ENCODE measurements around the gene SLC38A3. TPM values are rescaled to one million over a fixed set of nuclear protein-coding genes. Genes with fewer than 3 reads are reported as not detected.

SLC38A3 gene
- total and polyA plus RNA-seq, 2 donors from 2014 or later: 1.6 to 4.2 TPM

DNA sequence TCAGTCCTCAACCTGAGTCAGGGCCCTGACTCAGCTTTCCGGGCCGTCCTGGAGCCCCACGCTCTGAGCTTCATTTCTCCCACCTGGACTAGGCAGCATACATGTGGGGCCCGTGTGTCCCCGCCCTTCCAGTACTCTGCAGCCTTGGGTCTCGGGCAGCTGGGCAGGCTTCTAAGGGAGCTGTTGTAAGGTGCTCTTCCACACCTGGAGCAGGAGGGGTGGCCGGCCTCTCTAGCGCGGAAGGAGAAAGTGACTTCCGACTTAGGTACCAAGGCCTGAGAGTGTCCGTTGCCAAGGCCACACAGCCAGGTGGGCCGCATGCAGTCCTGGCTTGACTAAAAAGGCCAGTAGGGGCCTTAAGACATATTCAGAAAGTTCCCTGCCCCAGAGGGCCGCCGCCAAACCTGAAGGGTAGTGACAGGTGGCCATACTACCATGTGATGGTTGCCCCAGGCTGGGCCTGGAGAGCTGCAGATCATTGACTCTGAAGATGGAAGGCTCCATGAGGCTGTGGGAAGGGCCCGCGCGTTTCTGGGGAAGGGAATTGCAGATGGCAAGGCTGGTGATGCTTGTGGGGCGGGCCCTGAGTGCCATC is 54.5 kb downstream of the SLC38A3 start:
- Histone ChIP-seq H3K27me3 (ENCODE audit: control insufficient read depth, insufficient read depth, low read length) (no peaks in the 10 kb centered on the region), H3K9ac (ENCODE audit: low read length in 3 of 3) (peak overlapping the region in 1 of 3 donors; percentile 71), H3K27ac (ENCODE audit: low read depth in 2 of 2, low read length in 2 of 2) (peak overlapping the region; percentile 92), H3K36me3 (ENCODE audit: control insufficient read depth in 2 of 3, insufficient read depth in 3 of 3, low read length in 3 of 3) (peaks cover 4 to 21% (median 13%) of the 10 kb centered on the region in 3 donors), H3K4me1 (ENCODE audit: control insufficient read depth in 2 of 3, insufficient read depth in 2 of 3, low read depth in 1 of 3, low read length in 3 of 3) (peaks cover 0 to 24% (median 0%) of the 10 kb centered on the region in 3 donors), H3K9me3 (ENCODE audit: control insufficient read depth in 2 of 3, insufficient read depth in 1 of 3, low read length in 3 of 3) (no peaks in the 10 kb centered on the region), H3K4me3 (ENCODE audit: low read length in 3 of 3) (no peak overlapping the region)
- FAIRE-seq (no peak), DNase-seq (peak in 1 of 5 donors; percentile 36)
- TF ChIP-seq, protein P1, sequence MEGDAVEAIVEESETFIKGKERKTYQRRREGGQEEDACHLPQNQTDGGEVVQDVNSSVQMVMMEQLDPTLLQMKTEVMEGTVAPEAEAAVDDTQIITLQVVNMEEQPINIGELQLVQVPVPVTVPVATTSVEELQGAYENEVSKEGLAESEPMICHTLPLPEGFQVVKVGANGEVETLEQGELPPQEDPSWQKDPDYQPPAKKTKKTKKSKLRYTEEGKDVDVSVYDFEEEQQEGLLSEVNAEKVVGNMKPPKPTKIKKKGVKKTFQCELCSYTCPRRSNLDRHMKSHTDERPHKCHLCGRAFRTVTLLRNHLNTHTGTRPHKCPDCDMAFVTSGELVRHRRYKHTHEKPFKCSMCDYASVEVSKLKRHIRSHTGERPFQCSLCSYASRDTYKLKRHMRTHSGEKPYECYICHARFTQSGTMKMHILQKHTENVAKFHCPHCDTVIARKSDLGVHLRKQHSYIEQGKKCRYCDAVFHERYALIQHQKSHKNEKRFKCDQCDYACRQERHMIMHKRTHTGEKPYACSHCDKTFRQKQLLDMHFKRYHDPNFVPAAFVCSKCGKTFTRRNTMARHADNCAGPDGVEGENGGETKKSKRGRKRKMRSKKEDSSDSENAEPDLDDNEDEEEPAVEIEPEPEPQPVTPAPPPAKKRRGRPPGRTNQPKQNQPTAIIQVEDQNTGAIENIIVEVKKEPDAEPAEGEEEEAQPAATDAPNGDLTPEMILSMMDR (IDR thresholded peaks at IDR 0.05; ENCODE audit: borderline replicate concordance, extremely low read depth, insufficient read depth): no peak
- intact Hi-C loops (cut with DNase I): no loop called here

DNA sequence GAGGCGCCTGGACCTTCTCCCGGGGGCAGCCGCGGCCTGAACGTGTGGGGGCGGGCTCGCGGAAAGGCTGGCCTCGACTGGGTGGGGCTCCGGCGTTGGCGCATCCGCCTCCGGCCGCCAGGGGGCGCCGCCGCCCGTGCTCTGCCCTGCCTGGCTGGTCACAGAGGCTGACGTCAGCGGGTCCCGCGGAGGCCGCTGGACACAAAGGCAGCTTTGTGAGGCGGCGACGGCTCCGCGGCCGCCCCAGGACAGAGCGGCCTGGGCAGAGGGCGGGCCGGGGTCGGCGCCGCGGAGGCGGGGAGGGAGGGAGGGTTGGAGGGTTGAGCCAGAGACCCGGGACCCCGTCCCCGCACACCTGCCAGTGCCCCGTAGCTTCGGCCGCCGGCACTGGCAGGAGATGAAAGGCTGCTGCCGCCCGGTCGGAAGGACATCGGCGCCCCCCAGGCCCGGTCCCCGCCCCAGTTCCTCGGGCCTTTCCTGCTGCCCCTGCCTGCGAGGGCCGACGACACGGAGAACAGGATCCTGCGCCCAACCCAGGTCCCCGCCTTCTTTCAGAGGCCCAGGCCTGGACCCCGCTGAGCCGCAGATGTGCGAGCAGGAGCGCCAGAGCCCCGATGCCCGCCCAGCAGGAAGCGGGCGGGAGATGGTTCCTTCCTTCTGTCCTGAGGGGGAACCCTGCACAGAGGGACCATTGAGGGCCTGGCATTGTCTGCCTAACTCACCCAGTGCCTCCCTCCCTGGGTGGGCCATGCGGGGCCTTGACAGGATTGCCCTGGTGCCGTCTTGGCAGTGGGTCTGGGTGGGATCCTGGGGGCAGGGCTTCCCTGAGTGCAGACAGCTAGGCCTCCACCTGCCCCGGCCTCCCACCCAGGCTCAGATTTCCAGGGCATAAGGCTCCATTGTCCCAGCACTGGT is 55.2 kb downstream of the SLC38A3 start:
- Histone ChIP-seq H3K9me3 (ENCODE audit: control insufficient read depth in 2 of 3, insufficient read depth in 1 of 3, low read length in 3 of 3) (no peaks in the 10 kb centered on the region), H3K9ac (ENCODE audit: low read length in 3 of 3) (peak overlapping the region in 2 of 3 donors; percentile 87 to 92), H3K36me3 (ENCODE audit: control insufficient read depth in 2 of 3, insufficient read depth in 3 of 3, low read length in 3 of 3) (peaks cover 4 to 21% (median 11%) of the 10 kb centered on the region in 3 donors), H3K4me1 (ENCODE audit: control insufficient read depth in 2 of 3, insufficient read depth in 2 of 3, low read depth in 1 of 3, low read length in 3 of 3) (peaks cover 0 to 26% (median 6%) of the 10 kb centered on the region in 3 donors), H3K4me3 (ENCODE audit: low read length in 3 of 3) (peak overlapping the region in 2 of 3 donors; percentile 23 to 47), H3K27me3 (ENCODE audit: control insufficient read depth, insufficient read depth, low read length) (no peaks in the 10 kb centered on the region), H3K27ac (ENCODE audit: low read depth in 2 of 2, low read length in 2 of 2) (peak overlapping the region; percentile 92)
- TF ChIP-seq, protein P1 (IDR thresholded peaks at IDR 0.05; ENCODE audit: borderline replicate concordance, extremely low read depth, insufficient read depth): peak; percentile 99
- intact Hi-C loops (cut with DNase I): no loop called here
- DNase-seq (peak; percentile 96 to 98 (median 97)), FAIRE-seq (no peak)

DNA sequence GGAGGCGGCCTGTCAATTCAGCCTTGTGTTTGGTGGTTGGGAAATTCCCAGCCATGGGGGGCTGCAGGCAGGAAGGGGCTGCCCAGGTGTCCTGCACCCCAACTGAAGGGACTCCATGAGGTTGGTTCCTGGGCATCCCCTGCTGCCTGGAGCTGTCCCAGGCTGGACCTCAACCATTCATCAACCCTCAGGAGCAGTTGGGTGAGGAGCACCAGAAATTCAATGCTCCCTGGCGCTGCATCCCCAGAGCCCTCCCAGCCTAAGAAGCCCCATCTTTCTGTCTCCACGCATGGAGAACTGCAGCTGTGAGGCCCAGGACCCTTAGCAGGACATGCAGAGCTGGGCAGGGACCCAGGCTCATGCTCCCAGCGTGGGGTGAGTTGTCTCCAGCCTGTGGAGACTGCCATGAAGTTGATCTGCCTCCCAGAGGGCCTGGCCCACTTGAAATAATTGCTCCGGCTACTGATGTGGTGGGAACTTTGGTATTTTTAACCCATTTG is 55.9 kb downstream of the SLC38A3 start:
- Histone ChIP-seq H3K36me3 (ENCODE audit: control insufficient read depth in 2 of 3, insufficient read depth in 3 of 3, low read length in 3 of 3) (peaks cover 4 to 21% (median 11%) of the 10 kb centered on the region in 3 donors), H3K4me1 (ENCODE audit: control insufficient read depth in 2 of 3, insufficient read depth in 2 of 3, low read depth in 1 of 3, low read length in 3 of 3) (peaks cover 0 to 30% (median 13%) of the 10 kb centered on the region in 3 donors), H3K4me3 (ENCODE audit: low read length in 3 of 3) (peak overlapping the region in 1 of 3 donors; percentile 23), H3K9me3 (ENCODE audit: control insufficient read depth in 2 of 3, insufficient read depth in 1 of 3, low read length in 3 of 3) (no peaks in the 10 kb centered on the region), H3K27ac (ENCODE audit: low read depth in 2 of 2, low read length in 2 of 2) (peak overlapping the region; percentile 41 to 90), H3K9ac (ENCODE audit: low read length in 3 of 3) (peak overlapping the region in 2 of 3 donors; percentile 87 to 92), H3K27me3 (ENCODE audit: control insufficient read depth, insufficient read depth, low read length) (no peaks in the 10 kb centered on the region)
- TF ChIP-seq, protein P1 (IDR thresholded peaks at IDR 0.05; ENCODE audit: borderline replicate concordance, extremely low read depth, insufficient read depth): no peak
- peak in 3 of 5 donors; percentile 54 to 66 (median 60) for DNase-seq
- intact Hi-C loops (cut with DNase I): no loop called here
- FAIRE-seq: no peak
